ENCODE results near the gene EHBP1L1. TPM values are rescaled to one million over a fixed set of nuclear protein-coding genes. Genes with fewer than 3 reads are reported as not detected.
A peak's percentile ranks its signal among the peaks of the same experiment; 100 is the strongest.

The EHBP1L1 gene
- total RNA-seq, 1 donor from 2014 or later: 149 TPM

GRCh38 chr11:65586676-65587075 is 10.8 kb downstream of the EHBP1L1 start:
- intact Hi-C loops (cut with DNase I): no loop called here
- DNase-seq (ENCODE audit: low spot score) (no peak), ATAC-seq (peak; percentile 3)

DNA sequence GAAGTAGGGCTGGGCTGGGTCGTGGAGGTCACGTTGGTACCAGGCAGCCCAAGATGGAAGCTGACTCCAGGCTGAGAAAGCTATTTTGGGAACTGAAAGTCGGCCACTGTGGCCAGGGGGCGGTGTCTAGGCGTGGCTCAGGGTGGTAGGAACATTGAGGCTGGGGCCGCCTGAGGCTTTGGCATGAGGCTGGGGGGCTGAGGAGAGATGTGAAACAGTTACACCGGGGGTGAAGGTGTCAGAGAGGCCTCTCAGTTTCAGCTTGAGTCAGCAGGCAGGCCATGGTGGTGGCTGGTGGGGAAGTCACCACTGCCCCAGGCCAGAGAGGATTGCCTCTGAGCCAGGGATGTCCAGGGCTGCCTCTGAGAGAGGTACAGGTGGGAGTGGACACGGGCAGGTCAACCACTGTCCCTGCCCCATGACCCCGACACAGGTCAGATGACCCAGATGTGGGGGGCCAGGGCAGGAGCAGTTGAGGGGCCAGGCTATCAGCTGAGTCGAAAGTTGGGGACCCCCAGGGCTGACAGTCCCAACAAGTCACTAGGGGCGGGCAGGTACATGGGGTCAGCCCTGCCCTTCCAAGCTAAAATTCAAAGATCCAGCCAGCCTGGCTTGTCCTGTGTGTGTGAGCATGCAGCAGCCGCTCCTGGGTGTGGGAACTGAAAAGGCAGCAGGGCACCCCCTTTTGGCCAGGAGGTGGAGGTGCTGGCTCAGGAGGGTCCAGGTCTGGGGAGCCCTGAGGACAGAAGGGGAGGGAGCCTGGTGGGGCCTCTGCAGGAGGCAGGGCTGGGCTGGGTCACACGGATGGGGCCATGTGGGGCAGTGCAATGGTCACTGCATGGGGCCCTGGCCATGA is 12.6 kb downstream of the EHBP1L1 start:
- peak; percentile 30 for ATAC-seq
- intact Hi-C loops (cut with DNase I): no loop called here

DNA sequence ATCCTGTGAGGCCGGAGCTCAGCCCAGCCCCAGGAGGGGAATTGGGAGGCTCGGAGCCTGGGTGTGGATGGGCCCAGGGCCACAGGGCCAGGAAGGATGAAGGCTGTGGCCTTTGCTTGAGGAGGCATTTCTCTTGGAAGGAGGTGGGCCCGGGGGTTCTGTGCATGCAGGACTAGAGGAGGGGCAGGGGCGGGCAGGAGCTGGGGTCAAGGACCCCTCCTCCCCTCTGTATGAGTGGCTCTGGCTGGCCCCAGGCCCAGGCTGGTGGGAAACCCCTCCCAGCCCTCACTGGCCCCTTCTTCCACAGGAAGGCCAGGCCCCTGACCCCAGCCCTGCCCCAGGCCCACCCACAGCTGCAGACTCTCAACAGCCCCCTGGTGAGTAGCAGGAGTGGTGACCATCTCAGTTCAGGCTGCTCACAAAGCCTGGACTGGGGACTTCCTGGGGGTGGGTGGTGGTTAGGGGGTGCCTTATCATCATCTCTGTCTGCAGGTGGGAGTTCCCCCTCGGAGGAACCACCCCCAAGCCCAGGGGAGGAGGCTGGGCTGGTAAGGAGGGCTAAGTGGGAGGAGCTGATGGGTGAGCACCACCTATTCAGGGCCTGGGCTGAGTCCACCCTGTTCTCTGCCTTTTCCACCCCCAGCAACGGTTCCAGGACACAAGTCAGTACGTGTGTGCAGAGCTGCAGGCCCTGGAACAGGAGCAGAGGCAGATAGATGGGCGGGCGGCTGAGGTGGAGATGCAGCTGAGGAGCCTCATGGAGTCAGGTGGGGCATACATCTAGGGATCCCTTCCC is 13.8 kb downstream of the EHBP1L1 start:
- ATAC-seq: peak; percentile 23
- no peak for DNase-seq (ENCODE audit: low spot score)
- intact Hi-C loops (cut with DNase I): loop anchor here (10.0 kb wide), 2 partner anchors 45 to 215 kb away; no protein-coding TSS in a partner anchor

More for the DNA sequence above, 12.6 kb downstream of the EHBP1L1 start:
- DNase-seq (ENCODE audit: low spot score): no peak

DNA sequence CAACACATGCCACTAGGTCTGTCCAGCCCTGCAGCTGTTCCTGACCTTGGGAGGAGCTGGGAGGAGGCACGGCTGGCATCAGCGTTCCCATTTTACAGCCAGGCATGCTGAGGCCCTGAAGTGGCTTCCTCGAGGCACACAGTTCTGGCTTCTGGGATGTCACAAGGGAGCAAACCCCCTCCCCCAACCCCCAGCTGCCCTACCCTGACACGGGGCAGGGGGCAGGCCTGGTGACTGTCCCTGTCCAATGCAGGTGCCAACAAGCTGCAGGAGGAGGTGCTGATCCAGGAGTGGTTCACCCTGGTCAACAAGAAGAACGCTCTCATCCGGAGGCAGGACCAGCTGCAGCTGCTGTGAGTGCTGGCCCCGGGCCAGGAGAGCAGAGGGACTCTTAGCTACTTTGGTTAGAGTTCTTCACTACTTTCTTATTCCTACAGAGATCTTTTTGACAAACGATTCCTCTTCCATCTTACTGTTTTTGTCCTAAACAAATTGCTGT is 14.4 kb downstream of the EHBP1L1 start:
- intact Hi-C loops (cut with DNase I): loop anchor here (10.0 kb wide), 2 partner anchors 45 to 215 kb away; no protein-coding TSS in a partner anchor
- no peak for DNase-seq (ENCODE audit: low spot score)

DNA sequence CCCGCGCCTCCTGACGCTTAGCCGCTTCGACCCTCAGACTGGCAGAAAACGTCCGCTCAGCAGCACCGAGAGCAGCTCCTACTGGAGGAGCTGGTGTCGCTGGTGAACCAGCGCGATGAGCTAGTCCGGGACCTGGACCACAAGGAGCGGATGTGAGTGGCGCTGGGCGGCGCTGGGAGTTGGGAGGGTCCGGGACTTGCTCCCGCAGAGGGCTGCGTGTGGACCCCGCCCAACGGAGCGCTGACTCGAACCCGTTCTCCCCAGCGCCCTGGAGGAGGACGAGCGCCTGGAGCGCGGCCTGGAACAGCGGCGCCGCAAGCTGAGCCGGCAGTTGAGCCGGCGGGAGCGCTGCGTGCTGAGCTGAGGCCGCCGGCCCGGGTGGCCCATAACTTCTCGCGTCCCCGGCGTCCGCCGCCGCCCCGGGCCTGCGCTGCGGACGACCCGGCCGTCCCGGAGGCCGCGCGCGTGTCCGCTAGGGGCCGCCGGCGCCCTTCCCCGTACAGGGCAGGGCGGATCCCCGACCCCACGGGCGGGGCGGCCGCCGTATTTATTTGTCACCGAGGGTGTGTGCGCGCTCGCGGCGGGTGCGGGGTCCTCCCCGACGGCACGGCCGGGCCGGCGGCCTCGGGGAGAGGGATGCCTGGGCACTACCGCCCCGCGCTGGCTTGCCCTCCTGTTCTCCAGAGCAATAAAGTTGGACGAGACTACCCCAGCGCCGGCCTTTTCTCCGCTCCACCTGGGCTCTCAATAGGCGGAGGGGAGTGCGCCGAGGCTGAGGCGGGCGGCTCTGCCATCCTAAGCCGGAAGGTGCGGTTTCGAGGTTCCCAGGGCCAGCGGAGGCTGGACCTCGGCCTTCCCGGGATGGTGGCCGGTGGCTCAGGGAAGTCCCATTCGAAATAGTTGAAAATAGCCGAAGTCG is 16.3 kb downstream of the EHBP1L1 start:
- ATAC-seq (peak; percentile 51), DNase-seq (ENCODE audit: low spot score) (no peak)
- intact Hi-C loops (cut with DNase I): loop anchor here (10.0 kb wide), 2 partner anchors 47 to 217 kb away; no protein-coding TSS in a partner anchor

More for the DNA sequence above, 14.4 kb downstream of the EHBP1L1 start:
- peak; percentile 2 for ATAC-seq

GRCh38 chr11:65592858-65593517 is 17.1 kb downstream of the EHBP1L1 start:
- intact Hi-C loops (cut with DNase I): loop anchor here (10.0 kb wide), 2 partner anchors 48 to 218 kb away; no protein-coding TSS in a partner anchor
- ATAC-seq (no peak), DNase-seq (ENCODE audit: low spot score) (no peak)

DNA sequence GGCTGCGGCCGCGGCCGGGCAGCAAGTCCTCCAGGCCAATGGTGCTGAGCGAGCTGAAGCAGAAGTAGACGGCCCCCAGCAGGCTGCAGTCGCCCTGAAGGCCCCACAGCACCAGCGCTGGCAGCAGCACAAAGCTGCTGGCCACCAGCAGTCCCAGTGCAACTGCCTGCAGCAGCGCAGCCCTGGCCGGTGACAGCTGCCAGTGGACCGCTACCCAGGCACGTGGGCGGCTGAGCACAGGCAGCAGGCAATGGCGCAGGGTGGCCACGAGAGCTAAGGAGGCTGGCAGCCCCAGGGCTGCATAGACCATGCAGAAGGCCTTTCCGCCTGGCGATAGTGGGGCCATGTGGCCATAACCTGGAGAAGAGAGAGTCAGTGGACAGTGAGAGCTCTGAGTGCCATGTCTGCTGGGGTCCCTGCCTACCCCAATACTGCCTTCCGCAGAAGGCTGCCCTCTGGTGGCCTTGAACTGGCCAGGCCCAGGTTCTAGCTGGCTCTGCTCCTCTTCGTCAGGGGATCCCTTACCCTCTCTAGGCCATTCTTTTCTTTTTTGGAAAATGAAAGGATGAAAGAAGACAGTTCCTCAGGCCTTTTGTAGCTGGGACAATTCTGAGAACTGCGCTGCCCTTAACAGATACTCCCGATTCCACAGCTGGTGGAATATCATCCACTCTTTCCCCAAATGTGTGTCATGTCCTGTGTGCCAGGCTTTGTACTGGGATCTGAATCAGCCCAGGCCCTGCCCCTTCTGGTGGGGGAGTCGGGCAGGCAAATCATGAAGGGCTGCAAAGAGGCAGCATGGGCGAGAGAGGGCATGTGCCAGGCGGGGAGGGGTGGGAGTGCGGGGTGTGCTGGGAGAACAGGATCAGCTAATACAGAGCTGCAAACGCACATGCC is 17.9 kb downstream of the EHBP1L1 start:
- DNase-seq (ENCODE audit: low spot score) (peak; percentile 73), ATAC-seq (peak; percentile 50)
- intact Hi-C loops (cut with DNase I): loop anchor here (10.0 kb wide), 2 partner anchors 49 to 219 kb away; no protein-coding TSS in a partner anchor

- ATAC-seq: no peak
- no peak for DNase-seq (ENCODE audit: low spot score)
- intact Hi-C loops (cut with DNase I): loop anchor here (10.0 kb wide), 2 partner anchors 50 to 220 kb away; no protein-coding TSS in a partner anchor
Observed at GRCh38 chr11:65595131-65595530, 19.3 kb downstream of the EHBP1L1 start.

DNA sequence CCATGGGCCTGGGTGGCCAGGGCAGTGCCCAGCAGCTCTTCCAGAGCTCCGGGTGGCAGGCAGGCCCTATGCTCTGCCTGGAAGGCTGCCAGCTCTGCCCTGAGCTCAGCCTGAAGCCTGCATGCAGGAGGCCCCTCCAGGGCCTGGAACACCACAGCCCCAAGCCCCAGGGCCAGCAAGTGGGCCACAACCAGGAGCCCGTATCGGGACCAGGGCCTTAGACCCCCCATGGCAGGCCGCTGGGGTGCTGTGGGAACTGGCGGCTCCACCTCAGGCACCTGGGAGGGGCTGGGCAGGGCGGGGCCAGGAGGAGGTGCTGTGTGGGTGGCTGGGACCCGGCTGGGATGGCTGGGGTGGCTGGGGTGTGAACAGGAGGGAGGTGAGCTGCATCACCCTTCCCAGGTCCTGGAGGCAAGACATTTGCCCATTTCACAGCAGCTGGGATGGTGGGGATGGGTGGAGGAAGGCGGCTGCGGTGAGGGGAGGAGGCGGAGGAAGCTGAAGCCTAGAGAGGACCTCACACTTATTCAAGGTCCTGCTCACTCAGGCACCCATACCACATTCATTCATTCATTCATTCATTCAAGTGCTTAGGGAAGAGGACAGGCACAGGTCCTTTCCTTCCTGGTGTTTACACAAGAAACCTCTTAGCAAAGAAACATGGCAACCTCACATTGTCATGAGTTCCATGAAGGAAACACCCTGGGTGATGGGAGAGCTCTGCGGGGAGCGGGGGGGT is 19.9 kb downstream of the EHBP1L1 start, which contains the start of gene KCNK7:
Gene KCNK7, minus strand, starts transcription at position 258 of the 739 bp plus-strand sequence. Its CDS starts 28 bp downstream, at position 230.
- DNase-seq (ENCODE audit: low spot score) (no peak), ATAC-seq (no peak)
- intact Hi-C loops (cut with DNase I): loop anchor here (10.0 kb wide), 2 partner anchors 51 to 221 kb away; no protein-coding TSS in a partner anchor

DNA sequence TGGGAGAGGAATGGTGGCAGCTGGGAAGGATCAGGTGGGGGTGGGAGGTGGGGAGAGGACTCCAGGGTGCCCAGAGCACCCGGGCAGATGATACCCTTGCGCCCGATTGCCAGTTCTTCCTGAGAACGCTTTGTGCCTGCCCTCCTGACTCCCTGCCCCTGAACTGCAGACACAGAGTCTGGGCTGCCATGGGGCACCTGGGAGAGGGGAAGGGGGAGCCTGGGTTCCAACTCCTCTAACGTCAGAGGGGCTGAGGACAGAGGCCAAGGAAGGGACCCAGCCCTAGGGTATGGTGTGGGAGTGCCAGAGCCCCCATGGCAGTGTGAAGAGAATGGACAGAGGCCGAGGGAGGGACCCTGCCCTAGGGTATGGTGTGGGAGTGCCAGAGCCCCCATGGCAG is 20.7 kb downstream of the EHBP1L1 start:
- DNase-seq (ENCODE audit: low spot score) (no peak), ATAC-seq (no peak)
- intact Hi-C loops (cut with DNase I): loop anchor here (10.0 kb wide), 2 partner anchors 52 to 222 kb away; no protein-coding TSS in a partner anchor

- DNase-seq (ENCODE audit: low spot score) (no peak), ATAC-seq (no peak)
- intact Hi-C loops (cut with DNase I): loop anchor here (10.0 kb wide), 2 partner anchors 53 to 223 kb away; no protein-coding TSS in a partner anchor
Observed at GRCh38 chr11:65598258-65598699, 22.4 kb downstream of the EHBP1L1 start.

GRCh38 chr11:65599216-65599954 is 23.5 kb downstream of the EHBP1L1 start:
- intact Hi-C loops (cut with DNase I): loop anchor here (10.0 kb wide), 2 partner anchors 55 to 225 kb away; no protein-coding TSS in a partner anchor
- ATAC-seq: no peak
- DNase-seq (ENCODE audit: low spot score): no peak

GRCh38 chr11:65599955-65600246 is 24.0 kb downstream of the EHBP1L1 start:
- DNase-seq (ENCODE audit: low spot score): no peak
- no peak for ATAC-seq
- intact Hi-C loops (cut with DNase I): loop anchor here (10.0 kb wide), 2 partner anchors 55 to 225 kb away; no protein-coding TSS in a partner anchor

GRCh38 chr11:65604258-65604657 is 28.4 kb downstream of the EHBP1L1 start:
- ATAC-seq: no peak
- DNase-seq (ENCODE audit: low spot score): no peak
- intact Hi-C loops (cut with DNase I): no loop called here

Measured in sciatic nerve (tissue), 2 donors.